Left ventricle myocardium inferior (tissue), 1 donor: ENCODE data around the gene MBD3L3. TPM values are rescaled to one million over a fixed set of nuclear protein-coding genes. Genes with fewer than 3 reads are reported as not detected.
"Not testable (repeated sequence)": the region's sequence is repeated elsewhere in the genome, so short reads cannot be mapped to it uniquely, and the experiment has no call there.

ENCODE experiments used
- DNase-seq: peaks from one replicate; pipeline ENCODE4 v3.0.0-alpha.2; 2020
- H3K27ac ChIP-seq: fragments of 200-600 bp; replicated peaks from 2 replicates; pipeline ENCODE4 v1.8.0; 2021
- H3K27me3 ChIP-seq: fragments of 200-600 bp; 2 replicates; pipeline ENCODE4 v1.8.0; 2021; ENCODE audit warnings: low read depth
- H3K36me3 ChIP-seq: fragments of 200-600 bp; 2 replicates; pipeline ENCODE4 v1.8.0; 2021
- H3K4me1 ChIP-seq: fragments of 200-600 bp; 2 replicates; pipeline ENCODE4 v1.8.0; 2021
- H3K4me3 ChIP-seq: fragments of 200-600 bp; 2 replicates; pipeline ENCODE4 v1.8.0; 2021; ENCODE audit warnings: mild to moderate bottlenecking, moderate library complexity
- H3K9me3 ChIP-seq: fragments of 200-600 bp; replicated peaks from 2 replicates; pipeline ENCODE4 v1.8.0; 2021
- intact Hi-C: fragments of 100-400 bp; cut with micrococcal nuclease; formaldehyde crosslinking; loops from one replicate; pipeline ENCODE4 v1.11.0; 2022
- total RNA-seq: library from RNA; stranded (reverse); fragmentation: NEBNext Ultra II Directional; extraction: Animal tissue kit (Norgen Biotek cat#: 25700); gene quantifications from one replicate; pipeline ENCODE4 v1.2.1, GENCODE V29; 2021
- TF ChIP-seq, protein P1 (sequence below): fragments of 200-600 bp; IDR thresholded peaks from 2 replicates; pipeline ENCODE4 v1.8.0; 2021; ENCODE audit warnings: antibody characterized with exemption, mild to moderate bottlenecking, borderline replicate concordance
- donor health status: DM: no; HTN: yes; CAD: no; lungs with severe emphysema.

The MBD3L3 gene
- total RNA-seq, 1 donor from 2014 or later, result not detected

DNA sequence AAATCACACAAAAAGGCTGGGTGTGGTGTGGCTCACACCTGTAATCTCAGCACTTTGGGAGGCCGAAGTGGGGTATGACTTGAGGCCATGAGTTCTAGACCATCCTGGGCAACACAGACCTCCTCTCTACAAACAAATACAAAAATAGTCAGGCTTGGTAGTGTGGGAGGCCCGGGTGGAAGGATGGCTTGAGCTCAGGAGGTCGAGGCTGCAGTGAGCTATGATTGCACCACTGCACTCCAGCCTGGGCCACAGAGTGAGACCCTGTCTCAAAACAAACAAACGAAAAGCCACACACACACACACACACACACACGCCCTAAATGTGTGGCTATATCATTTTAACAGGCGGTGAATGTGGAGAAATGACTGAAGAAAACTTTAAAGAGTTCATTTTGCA lies 10.1 kb upstream of the MBD3L3 start:
- H3K9me3 ChIP-seq, result peaks cover 7% of the 10 kb centered on the region
- no peak for DNase-seq
- peak overlapping the region; percentile 92 for H3K27ac ChIP-seq
- peak overlapping the region; percentile 96 for H3K4me3 ChIP-seq
- intact Hi-C loops, result no loop called here
- TF ChIP-seq, protein P1, sequence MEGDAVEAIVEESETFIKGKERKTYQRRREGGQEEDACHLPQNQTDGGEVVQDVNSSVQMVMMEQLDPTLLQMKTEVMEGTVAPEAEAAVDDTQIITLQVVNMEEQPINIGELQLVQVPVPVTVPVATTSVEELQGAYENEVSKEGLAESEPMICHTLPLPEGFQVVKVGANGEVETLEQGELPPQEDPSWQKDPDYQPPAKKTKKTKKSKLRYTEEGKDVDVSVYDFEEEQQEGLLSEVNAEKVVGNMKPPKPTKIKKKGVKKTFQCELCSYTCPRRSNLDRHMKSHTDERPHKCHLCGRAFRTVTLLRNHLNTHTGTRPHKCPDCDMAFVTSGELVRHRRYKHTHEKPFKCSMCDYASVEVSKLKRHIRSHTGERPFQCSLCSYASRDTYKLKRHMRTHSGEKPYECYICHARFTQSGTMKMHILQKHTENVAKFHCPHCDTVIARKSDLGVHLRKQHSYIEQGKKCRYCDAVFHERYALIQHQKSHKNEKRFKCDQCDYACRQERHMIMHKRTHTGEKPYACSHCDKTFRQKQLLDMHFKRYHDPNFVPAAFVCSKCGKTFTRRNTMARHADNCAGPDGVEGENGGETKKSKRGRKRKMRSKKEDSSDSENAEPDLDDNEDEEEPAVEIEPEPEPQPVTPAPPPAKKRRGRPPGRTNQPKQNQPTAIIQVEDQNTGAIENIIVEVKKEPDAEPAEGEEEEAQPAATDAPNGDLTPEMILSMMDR, result no peak
- peaks cover 16% of the 10 kb centered on the region for H3K4me1 ChIP-seq
- peaks cover 31% of the 10 kb centered on the region for H3K36me3 ChIP-seq
- H3K27me3 ChIP-seq, result no peaks in the 10 kb centered on the region

DNA sequence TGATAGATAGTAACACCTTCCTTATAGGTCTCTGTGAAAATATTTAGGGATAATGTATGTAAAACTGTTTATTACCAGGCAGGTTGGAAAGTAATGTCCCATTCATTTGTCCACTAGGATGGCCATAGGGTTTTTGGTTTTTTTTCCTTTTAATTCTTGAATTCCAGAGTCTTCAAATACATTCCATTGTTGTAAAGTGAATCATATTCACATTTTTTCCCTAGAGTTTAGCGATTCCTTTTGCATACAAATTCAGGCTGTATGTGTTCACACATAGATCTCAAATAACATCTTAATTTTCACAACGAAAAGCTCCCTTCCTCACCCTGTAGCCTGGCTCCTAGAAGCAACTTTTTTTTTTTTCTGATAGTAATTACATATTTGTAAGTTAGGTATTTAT lies 9.2 kb upstream of the MBD3L3 start:
- H3K9me3 ChIP-seq, result peaks cover 7% of the 10 kb centered on the region
- TF ChIP-seq, protein P1, result no peak
- peaks cover 22% of the 10 kb centered on the region for H3K36me3 ChIP-seq
- no peak for DNase-seq
- peaks cover 16% of the 10 kb centered on the region for H3K4me1 ChIP-seq
- no peak overlapping the region for H3K4me3 ChIP-seq
- intact Hi-C loops, result no loop called here
- no peak overlapping the region for H3K27ac ChIP-seq
- H3K27me3 ChIP-seq, result no peaks in the 10 kb centered on the region

DNA sequence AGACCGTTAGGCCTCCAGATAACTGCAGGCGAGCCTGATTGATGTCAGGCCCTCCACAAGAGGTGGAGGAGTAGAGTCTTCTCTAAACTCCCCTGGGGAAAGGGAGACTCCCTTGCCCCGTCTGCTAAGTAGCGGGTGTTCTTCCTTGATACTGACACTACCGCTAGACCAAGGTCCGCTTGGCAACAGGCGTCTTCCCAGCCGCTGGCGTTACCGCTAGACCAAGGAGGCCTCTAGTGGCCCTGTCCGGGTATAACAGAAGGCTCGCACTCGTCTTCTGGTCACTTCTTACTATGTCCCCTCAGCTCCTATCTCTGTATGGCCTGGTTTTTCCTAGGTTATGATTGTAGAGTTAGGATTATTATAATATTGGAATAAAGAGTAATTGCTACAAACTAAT lies 8.6 kb upstream of the MBD3L3 start:
- Histone ChIP-seq H3K4me1 (peaks cover 16% of the 10 kb centered on the region), H3K36me3 (peaks cover 16% of the 10 kb centered on the region)
- intact Hi-C loops, H3K27ac ChIP-seq, H3K27me3 ChIP-seq, DNase-seq, H3K4me3 ChIP-seq, H3K9me3 ChIP-seq: not testable (repeated sequence)
- TF ChIP-seq, protein P1, result peak; percentile 40

DNA sequence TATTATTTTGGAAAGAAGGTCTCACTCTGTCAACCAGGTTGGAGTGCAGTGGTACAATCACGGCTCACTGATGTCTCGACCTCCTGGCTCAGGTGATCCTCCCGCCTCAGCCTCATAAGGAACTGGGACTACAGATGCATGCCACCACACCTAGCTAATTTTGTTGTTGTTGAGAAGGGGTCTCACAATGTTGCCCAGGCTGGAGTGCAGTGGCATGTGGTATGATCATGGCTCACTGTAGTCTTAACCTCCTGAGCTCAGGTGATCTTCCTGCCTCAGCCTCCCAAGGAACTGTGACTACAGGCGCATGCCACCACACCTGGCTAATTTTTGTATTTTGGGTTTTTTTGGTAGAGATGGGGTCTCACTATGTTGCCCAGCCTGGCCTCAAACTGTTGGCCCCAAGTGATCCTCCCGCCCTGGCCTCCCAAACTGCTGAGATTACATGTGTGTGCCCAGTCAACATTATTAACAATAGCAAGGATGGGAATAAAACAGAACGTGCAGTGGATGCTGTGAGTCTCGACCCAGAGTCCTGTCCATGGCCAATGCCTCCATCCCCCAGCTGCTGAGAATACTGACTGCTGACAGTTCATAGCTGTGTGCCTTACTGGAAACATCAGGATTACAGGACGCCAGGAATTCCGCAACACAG lies 5.4 kb upstream of the MBD3L3 start:
- TF ChIP-seq, protein P1, result no peak
- intact Hi-C loops, result no loop called here
- no peak for DNase-seq

DNA sequence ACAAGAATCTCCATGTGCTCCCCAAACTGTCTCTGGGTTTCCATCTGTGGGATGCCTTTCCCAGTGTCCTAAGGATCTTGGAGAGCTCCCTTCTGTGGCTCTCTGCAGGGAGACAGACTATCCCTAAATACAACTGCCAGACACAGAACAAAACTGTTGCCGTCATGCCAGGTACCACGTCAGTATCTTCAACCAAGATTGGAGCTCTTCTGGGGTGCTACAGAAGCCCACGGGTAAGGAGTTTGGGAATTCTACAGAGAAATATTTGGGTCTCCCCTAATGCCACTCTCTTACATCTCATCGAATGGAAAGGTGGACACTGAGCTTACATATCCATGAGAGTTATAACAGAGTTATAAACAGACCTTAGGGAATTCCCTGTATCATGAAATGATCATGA lies 4.9 kb upstream of the MBD3L3 start:
- Histone ChIP-seq H3K4me3 (no peak overlapping the region), H3K27me3 (no peaks in the 10 kb centered on the region), H3K36me3 (no peaks in the 10 kb centered on the region), H3K9me3 (peaks cover 7% of the 10 kb centered on the region), H3K27ac (no peak overlapping the region), H3K4me1 (no peaks in the 10 kb centered on the region)
- DNase-seq, result no peak
- TF ChIP-seq, protein P1, result no peak
- intact Hi-C loops, result no loop called here

More for the DNA sequence above, 5.4 kb upstream of the MBD3L3 start:
- no peaks in the 10 kb centered on the region for H3K27me3 ChIP-seq
- no peaks in the 10 kb centered on the region for H3K36me3 ChIP-seq
- H3K27ac ChIP-seq, result no peak overlapping the region
- no peak overlapping the region for H3K4me3 ChIP-seq
- H3K9me3 ChIP-seq, result peaks cover 7% of the 10 kb centered on the region
- H3K4me1 ChIP-seq, result no peaks in the 10 kb centered on the region

DNA sequence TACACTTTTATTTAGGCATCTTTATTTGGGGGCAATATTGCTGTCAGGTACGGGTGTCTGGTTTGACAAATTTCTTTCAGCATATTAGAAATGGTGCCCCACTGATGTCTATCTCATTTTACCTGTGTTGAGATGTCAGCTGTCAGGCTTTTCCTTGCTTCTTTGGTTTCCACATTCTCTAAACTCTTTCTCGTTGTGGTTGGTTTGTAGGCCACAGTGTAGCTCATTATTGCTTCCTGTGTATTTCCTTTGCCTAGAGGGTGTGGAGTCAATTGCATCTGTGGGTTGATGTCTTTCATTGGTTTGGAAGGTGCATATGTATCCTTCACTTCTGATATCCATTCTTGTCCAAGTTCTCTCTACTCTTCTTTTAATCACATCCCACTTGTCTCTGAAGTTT lies 1.5 kb upstream of the MBD3L3 start:
- intact Hi-C loops, H3K27me3 ChIP-seq, H3K27ac ChIP-seq, H3K9me3 ChIP-seq, H3K36me3 ChIP-seq, H3K4me3 ChIP-seq, DNase-seq, H3K4me1 ChIP-seq: not testable (repeated sequence)

DNA sequence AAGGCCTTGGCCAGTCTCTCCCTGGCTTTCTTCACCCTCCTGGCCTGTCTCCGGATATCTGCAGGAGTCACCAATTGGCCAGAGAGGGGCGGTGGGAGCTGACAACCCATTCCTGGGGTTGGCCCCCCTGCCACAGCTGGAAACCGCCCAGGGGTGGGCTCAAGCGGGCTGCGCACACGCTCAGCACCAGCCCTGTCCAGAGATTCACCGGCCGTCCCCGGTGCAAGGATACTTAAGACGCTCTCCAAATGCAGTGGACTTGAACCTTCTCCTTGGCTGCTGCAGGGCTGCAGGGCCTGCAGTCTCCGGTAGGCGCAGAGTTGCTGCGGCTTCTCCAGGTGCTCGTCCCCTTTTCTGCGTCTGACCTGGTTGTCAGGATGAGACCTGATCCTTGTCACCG lies 2.1 kb downstream of the MBD3L3 start:
- H3K27me3 ChIP-seq, DNase-seq, intact Hi-C loops, H3K4me3 ChIP-seq, H3K4me1 ChIP-seq, H3K9me3 ChIP-seq, H3K27ac ChIP-seq, H3K36me3 ChIP-seq: not testable (repeated sequence)

DNA sequence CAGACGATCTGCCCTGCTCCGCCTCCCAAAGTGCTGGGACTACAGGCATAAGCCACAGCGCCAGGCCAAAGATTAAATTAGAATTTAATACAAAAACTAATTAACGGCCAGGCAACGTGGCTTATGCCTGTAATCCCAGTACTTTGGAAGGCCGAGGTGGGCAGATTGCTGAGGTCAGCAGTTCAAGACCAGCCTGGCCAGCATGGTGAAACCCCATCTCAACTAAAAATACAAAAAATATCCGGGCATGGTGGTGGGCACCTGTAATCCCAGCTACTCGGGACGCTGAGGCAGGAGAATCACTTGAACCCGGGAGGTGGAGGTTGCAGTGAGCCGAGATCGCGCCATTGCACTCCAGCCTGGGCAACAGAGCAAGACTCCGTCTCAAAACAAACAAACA lies 2.8 kb downstream of the MBD3L3 start:
- H3K4me1 ChIP-seq, intact Hi-C loops, H3K27me3 ChIP-seq, H3K4me3 ChIP-seq, H3K36me3 ChIP-seq, H3K27ac ChIP-seq, H3K9me3 ChIP-seq, DNase-seq: not testable (repeated sequence)

DNA sequence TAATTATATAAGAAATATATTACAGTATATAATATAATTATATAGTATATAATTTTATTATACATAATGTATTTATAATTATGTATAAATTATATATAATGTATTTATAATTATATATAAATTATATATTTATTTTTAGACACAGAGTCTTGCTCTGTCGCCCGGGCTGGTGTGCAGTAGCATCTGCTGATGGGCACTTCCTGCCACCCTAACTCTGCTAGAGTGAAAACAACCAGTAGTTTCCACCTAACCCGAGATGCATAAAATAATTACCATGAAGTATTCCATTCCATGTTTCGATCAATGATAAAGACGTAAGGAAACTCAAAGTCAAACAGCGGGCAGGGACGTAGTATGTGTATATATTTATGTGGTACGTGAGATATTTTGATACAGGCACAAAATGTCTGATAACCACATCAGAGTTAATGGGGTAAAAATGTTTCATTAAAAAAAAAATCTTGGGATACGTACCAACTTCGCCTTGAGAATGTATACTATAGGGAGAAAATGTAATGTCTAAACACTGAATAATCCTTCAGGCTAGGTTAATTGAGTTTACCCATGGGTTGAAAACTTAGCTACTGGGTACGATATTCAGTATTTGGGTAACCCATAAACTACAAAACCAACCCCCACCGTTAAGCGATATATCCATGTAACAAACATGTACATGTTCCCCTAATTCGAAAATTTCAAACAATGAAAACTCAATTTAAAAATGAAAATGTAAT lies 3.7 kb downstream of the MBD3L3 start:
- H3K27me3 ChIP-seq, intact Hi-C loops, H3K4me3 ChIP-seq, H3K36me3 ChIP-seq, H3K4me1 ChIP-seq, H3K9me3 ChIP-seq, H3K27ac ChIP-seq, DNase-seq: not testable (repeated sequence)
